HEK293 (cell line): ENCODE measurements around the gene DPH6.

Experiments used
- CTCF ChIA-PET: fragments of 350-600 bp; formaldehyde crosslinking; extraction: SDS; loops from one replicate; lab custom pipeline; 2021; ENCODE audit warnings: antibody characterized with exemption; lab: Yijun Ruan, JAX
- POLR2A ChIA-PET: fragments of 300-600 bp; formaldehyde crosslinking; extraction: SDS; loops from one replicate; lab custom pipeline; 2020; ENCODE audit warnings: antibody characterized with exemption, inconsistent platforms; lab: Yijun Ruan, JAX
- H3K27ac ChIP-seq: fragments of 200-500 bp; sonication (Bioruptor generic); 2 replicates; pipeline ENCODE4 v1.5.1; 2014; ENCODE audit warnings: low read depth, low read length, control low read depth, inconsistent platforms; ENCODE audit errors: extremely low read depth
- H3K36me3 ChIP-seq, 2 experiments: fragments of 200-500 bp in 1 of 2; sonication (Bioruptor generic) in 1 of 2; 1 replicate in 1 of 2; 2 replicates in 1 of 2; pipeline ENCODE4 v1.5.1; 2014 to 2017; ENCODE audit warnings: inconsistent platforms in 2 of 2, low read length in 2 of 2; ENCODE audit not compliant: control insufficient read depth in 2 of 2, insufficient read depth in 1 of 2
- H3K4me1 ChIP-seq: fragments of 200-500 bp; sonication (Bioruptor generic); 2 replicates; pipeline ENCODE4 v1.5.1; 2014; ENCODE audit warnings: mild to moderate bottlenecking, low read length, inconsistent platforms; ENCODE audit not compliant: control insufficient read depth, insufficient read depth
- H3K4me3 ChIP-seq: 2 replicates; pipeline ENCODE4 v1.5.1; 2011; ENCODE audit warnings: low read depth, mild to moderate bottlenecking, control low read depth, low read length, moderate library complexity
- H3K9me3 ChIP-seq: fragments of 200-500 bp; sonication (Bioruptor generic); 2 replicates; pipeline ENCODE4 v1.5.1; 2014; ENCODE audit warnings: low read depth, low read length, inconsistent platforms; ENCODE audit not compliant: control insufficient read depth, insufficient read depth
- BCL11A ChIP-seq: fragments of 450-650 bp; formaldehyde crosslinking; IDR thresholded peaks from 2 replicates; pipeline ENCODE4 v1.5.1; 2016; ENCODE audit warnings: low read depth, missing biosample characterization, missing genetic modification characterization
- KLF1 ChIP-seq: fragments of 450-650 bp; formaldehyde crosslinking; IDR thresholded peaks from 2 replicates; pipeline ENCODE4 v1.5.1; 2016; ENCODE audit warnings: missing biosample characterization, missing genetic modification characterization
- TRIM28 ChIP-seq: IDR thresholded peaks from 2 replicates; pipeline ENCODE4 v1.6.1; 2011; ENCODE audit warnings: low read length, control low read depth, borderline replicate concordance
- ZFHX2 ChIP-seq: fragments of 450-650 bp; formaldehyde crosslinking; conservative IDR thresholded peaks from 2 replicates; pipeline ENCODE4 v1.5.1; 2016; ENCODE audit warnings: missing biosample characterization, missing genetic modification characterization
- ZNF169 ChIP-seq: fragments of 450-650 bp; formaldehyde crosslinking; IDR thresholded peaks from 2 replicates; pipeline ENCODE4 v1.5.1; 2016; ENCODE audit warnings: missing biosample characterization, missing genetic modification characterization
- ZNF202 ChIP-seq: fragments of 450-650 bp; formaldehyde crosslinking; IDR thresholded peaks from 2 replicates; pipeline ENCODE4 v1.5.1; 2016; ENCODE audit warnings: missing biosample characterization, missing genetic modification characterization, borderline replicate concordance
- ZNF354C ChIP-seq: fragments of 450-650 bp; formaldehyde crosslinking; IDR thresholded peaks from 2 replicates; pipeline ENCODE4 v1.5.1; 2016; ENCODE audit warnings: missing biosample characterization, missing genetic modification characterization, low read depth, borderline replicate concordance
- ZNF366 ChIP-seq: fragments of 450-650 bp; formaldehyde crosslinking; conservative IDR thresholded peaks from 2 replicates; pipeline ENCODE4 v1.5.1; 2016; ENCODE audit warnings: missing biosample characterization, missing genetic modification characterization
- ZNF624 ChIP-seq: fragments of 450-650 bp; formaldehyde crosslinking; IDR thresholded peaks from 2 replicates; pipeline ENCODE4 v1.5.1; 2017; ENCODE audit warnings: missing biosample characterization, missing genetic modification characterization
- ZNF670 ChIP-seq: fragments of 450-650 bp; formaldehyde crosslinking; IDR thresholded peaks from 2 replicates; pipeline ENCODE4 v1.5.1; 2016; ENCODE audit warnings: missing biosample characterization, missing genetic modification characterization, low read depth
- ZNF843 ChIP-seq: fragments of 450-650 bp; formaldehyde crosslinking; IDR thresholded peaks from 2 replicates; pipeline ENCODE4 v1.5.1; 2016; ENCODE audit warnings: missing biosample characterization, missing genetic modification characterization
- TF ChIP-seq, protein P1 (sequence below): fragments of 450-650 bp; IDR thresholded peaks from 2 replicates; pipeline ENCODE4 v1.5.1; 2018; ENCODE audit warnings: missing biosample characterization, missing genetic modification characterization
- TF ChIP-seq, protein P2 (sequence below): fragments of 450-650 bp; formaldehyde crosslinking; IDR thresholded peaks from 2 replicates; pipeline ENCODE4 v1.5.1; 2016; ENCODE audit warnings: missing biosample characterization, missing genetic modification characterization, borderline replicate concordance
- TF ChIP-seq, protein P3 (sequence below): fragments of 450-650 bp; formaldehyde crosslinking; IDR thresholded peaks from 2 replicates; pipeline ENCODE4; 2016; ENCODE audit warnings: missing biosample characterization, missing genetic modification characterization
- TF ChIP-seq, protein P4 (sequence below): fragments of 450-650 bp; formaldehyde crosslinking; IDR thresholded peaks from 2 replicates; pipeline ENCODE4 v1.5.1; 2016; ENCODE audit warnings: missing biosample characterization, missing genetic modification characterization
- TF ChIP-seq, protein P5 (sequence below): fragments of 450-650 bp; formaldehyde crosslinking; IDR thresholded peaks from 2 replicates; pipeline ENCODE4 v1.5.1; 2016; ENCODE audit warnings: missing biosample characterization, missing genetic modification characterization
- TF ChIP-seq, protein P6 (sequence below): fragments of 450-650 bp; formaldehyde crosslinking; optimal IDR thresholded peaks from 2 replicates; pipeline ENCODE3; 2016; ENCODE audit warnings: missing biosample characterization, mild to moderate bottlenecking, missing genetic modification characterization

Gene DPH6

DNA sequence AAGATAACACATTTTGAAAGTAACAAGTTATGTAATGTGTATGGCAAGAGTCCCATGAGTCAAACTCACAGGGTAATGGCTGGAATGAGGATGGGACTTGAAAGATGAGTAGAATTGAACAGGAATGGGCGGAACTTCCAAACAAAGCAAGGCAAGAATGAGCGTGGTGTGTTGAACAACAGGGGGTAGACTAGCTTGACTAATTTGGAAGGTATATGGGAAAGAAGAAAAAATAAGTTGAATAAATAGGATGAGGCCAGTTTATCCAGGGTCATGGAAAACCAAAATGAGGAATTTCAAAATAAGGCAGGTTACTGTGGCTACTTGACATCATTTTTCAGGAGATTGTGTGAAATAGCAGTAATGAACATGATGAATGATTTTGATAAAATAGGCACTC, 2.5 kb upstream of the DPH6 start:
- no peak overlapping the region for H3K27ac ChIP-seq
- H3K9me3 ChIP-seq: no peaks in the 10 kb centered on the region
- H3K4me1 ChIP-seq: no peaks in the 10 kb centered on the region
- ChIA-PET POLR2A (interaction anchor here (1.0 kb wide), 1 partner anchor 447 kb away, joined by 3 read pairs; no protein-coding TSS in a partner anchor), CTCF (no interaction called here)
- TF ChIP-seq KLF1 (tag by site-specific recombination) (no peak), ZNF366 (tag by site-specific recombination) (no peak), ZNF624 (tag by site-specific recombination) (no peak), ZFHX2 (no peak), ZNF670 (tag by site-specific recombination) (no peak), ZNF169 (no peak), ZNF202 (tag by site-specific recombination) (no peak), ZNF843 (tag by site-specific recombination) (no peak), TRIM28 (no peak), BCL11A (no peak), ZNF354C (tag by site-specific recombination) (no peak)
- TF ChIP-seq, protein P1, sequence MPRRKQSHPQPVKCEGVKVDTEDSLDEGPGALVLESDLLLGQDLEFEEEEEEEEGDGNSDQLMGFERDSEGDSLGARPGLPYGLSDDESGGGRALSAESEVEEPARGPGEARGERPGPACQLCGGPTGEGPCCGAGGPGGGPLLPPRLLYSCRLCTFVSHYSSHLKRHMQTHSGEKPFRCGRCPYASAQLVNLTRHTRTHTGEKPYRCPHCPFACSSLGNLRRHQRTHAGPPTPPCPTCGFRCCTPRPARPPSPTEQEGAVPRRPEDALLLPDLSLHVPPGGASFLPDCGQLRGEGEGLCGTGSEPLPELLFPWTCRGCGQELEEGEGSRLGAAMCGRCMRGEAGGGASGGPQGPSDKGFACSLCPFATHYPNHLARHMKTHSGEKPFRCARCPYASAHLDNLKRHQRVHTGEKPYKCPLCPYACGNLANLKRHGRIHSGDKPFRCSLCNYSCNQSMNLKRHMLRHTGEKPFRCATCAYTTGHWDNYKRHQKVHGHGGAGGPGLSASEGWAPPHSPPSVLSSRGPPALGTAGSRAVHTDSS (tag by site-specific recombination): no peak
- TF ChIP-seq, protein P2, sequence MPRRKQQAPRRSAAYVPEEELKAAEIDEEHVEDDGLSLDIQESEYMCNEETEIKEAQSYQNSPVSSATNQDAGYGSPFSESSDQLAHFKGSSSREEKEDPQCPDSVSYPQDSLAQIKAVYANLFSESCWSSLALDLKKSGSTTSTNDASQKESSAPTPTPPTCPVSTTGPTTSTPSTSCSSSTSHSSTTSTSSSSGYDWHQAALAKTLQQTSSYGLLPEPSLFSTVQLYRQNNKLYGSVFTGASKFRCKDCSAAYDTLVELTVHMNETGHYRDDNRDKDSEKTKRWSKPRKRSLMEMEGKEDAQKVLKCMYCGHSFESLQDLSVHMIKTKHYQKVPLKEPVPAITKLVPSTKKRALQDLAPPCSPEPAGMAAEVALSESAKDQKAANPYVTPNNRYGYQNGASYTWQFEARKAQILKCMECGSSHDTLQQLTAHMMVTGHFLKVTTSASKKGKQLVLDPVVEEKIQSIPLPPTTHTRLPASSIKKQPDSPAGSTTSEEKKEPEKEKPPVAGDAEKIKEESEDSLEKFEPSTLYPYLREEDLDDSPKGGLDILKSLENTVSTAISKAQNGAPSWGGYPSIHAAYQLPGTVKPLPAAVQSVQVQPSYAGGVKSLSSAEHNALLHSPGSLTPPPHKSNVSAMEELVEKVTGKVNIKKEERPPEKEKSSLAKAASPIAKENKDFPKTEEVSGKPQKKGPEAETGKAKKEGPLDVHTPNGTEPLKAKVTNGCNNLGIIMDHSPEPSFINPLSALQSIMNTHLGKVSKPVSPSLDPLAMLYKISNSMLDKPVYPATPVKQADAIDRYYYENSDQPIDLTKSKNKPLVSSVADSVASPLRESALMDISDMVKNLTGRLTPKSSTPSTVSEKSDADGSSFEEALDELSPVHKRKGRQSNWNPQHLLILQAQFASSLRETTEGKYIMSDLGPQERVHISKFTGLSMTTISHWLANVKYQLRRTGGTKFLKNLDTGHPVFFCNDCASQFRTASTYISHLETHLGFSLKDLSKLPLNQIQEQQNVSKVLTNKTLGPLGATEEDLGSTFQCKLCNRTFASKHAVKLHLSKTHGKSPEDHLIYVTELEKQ (tag by site-specific recombination): no peak
- TF ChIP-seq, protein P3, sequence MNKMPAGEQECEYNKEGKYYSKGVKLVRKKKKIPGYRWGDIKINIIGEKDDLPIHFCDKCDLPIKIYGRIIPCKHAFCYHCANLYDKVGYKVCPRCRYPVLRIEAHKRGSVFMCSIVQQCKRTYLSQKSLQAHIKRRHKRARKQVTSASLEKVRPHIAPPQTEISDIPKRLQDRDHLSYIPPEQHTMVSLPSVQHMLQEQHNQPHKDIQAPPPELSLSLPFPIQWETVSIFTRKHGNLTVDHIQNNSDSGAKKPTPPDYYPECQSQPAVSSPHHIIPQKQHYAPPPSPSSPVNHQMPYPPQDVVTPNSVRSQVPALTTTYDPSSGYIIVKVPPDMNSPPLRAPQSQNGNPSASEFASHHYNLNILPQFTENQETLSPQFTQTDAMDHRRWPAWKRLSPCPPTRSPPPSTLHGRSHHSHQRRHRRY: no peak
- TF ChIP-seq, protein P4, sequence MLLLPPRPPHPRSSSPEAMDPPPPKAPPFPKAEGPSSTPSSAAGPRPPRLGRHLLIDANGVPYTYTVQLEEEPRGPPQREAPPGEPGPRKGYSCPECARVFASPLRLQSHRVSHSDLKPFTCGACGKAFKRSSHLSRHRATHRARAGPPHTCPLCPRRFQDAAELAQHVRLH (tag by site-specific recombination): no peak
- TF ChIP-seq, protein P5, sequence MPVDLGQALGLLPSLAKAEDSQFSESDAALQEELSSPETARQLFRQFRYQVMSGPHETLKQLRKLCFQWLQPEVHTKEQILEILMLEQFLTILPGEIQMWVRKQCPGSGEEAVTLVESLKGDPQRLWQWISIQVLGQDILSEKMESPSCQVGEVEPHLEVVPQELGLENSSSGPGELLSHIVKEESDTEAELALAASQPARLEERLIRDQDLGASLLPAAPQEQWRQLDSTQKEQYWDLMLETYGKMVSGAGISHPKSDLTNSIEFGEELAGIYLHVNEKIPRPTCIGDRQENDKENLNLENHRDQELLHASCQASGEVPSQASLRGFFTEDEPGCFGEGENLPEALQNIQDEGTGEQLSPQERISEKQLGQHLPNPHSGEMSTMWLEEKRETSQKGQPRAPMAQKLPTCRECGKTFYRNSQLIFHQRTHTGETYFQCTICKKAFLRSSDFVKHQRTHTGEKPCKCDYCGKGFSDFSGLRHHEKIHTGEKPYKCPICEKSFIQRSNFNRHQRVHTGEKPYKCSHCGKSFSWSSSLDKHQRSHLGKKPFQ (tag by site-specific recombination): no peak
- TF ChIP-seq, protein P6, sequence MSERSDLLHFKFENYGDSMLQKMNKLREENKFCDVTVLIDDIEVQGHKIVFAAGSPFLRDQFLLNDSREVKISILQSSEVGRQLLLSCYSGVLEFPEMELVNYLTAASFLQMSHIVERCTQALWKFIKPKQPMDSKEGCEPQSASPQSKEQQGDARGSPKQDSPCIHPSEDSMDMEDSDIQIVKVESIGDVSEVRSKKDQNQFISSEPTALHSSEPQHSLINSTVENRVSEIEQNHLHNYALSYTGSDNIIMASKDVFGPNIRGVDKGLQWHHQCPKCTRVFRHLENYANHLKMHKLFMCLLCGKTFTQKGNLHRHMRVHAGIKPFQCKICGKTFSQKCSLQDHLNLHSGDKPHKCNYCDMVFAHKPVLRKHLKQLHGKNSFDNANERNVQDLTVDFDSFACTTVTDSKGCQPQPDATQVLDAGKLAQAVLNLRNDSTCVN (tag by site-specific recombination): no peak
- no peaks in the 10 kb centered on the region for H3K36me3 ChIP-seq
- H3K4me3 ChIP-seq: no peak overlapping the region
